VCaP (cell line): ENCODE measurements around the gene BLCAP.
"Not testable (repeated sequence)": the region's sequence is repeated elsewhere in the genome, so short reads cannot be mapped to it uniquely, and the experiment has no call there.

Experiments
- H3K27ac ChIP-seq: fragments of 450-650 bp; 2 replicates; pipeline ENCODE4 v1.5.1; 2017
- TF ChIP-seq, protein P1 (sequence below): fragments of 450-650 bp; conservative IDR thresholded peaks from 2 replicates; pipeline ENCODE4 v1.5.1; 2017; ENCODE audit warnings: mild to moderate bottlenecking, moderate library complexity

The BLCAP gene

DNA sequence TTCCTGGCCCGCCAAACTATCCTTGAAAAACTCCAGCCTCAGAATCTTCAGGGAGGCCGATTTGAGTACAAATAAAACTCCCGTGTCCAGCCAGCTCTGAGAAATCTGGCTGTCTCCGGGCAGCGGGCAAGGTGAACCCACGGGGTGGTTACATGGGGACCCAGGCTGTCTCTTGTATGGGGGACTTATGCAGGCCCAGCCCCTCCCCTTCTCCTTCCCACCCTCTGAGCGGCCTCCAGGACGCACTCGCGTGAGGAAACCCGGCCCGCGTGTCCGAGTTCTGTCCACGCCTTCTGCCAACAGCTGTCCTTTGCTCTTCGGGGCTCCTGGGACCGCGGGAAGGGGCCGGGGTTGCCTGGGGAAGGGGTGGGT, 36.3 kb upstream of the BLCAP start:
- H3K27ac ChIP-seq: peak overlapping the region; percentile 59; the same call in 1 of the 2 replicates
- TF ChIP-seq, protein P1, sequence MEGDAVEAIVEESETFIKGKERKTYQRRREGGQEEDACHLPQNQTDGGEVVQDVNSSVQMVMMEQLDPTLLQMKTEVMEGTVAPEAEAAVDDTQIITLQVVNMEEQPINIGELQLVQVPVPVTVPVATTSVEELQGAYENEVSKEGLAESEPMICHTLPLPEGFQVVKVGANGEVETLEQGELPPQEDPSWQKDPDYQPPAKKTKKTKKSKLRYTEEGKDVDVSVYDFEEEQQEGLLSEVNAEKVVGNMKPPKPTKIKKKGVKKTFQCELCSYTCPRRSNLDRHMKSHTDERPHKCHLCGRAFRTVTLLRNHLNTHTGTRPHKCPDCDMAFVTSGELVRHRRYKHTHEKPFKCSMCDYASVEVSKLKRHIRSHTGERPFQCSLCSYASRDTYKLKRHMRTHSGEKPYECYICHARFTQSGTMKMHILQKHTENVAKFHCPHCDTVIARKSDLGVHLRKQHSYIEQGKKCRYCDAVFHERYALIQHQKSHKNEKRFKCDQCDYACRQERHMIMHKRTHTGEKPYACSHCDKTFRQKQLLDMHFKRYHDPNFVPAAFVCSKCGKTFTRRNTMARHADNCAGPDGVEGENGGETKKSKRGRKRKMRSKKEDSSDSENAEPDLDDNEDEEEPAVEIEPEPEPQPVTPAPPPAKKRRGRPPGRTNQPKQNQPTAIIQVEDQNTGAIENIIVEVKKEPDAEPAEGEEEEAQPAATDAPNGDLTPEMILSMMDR: no peak

GRCh38 chr20:37562695-37563480, 35.2 kb upstream of the BLCAP start:
- TF ChIP-seq, protein P1: no peak
- H3K27ac ChIP-seq: no peak overlapping the region

DNA sequence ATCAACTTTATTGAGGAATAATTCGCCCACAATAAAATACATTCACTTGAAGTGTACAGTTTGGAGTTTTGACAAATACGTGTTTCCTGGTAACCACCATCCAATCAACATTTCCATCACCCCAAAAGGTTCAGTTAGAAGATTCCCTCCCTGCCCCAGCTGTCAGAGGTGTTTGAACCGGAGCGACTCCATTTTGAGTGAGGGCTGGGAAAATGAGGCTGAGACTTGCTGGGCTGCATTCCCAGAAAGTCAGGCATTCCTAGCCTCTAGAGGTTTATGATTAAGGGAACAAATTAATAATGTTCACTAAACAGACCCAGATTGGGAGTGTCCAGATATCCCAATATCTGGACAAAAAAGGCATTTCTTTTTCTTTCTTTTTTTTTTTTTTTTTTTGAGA, 33.0 kb upstream of the BLCAP start:
- H3K27ac ChIP-seq: no peak overlapping the region
- TF ChIP-seq, protein P1: no peak

- TF ChIP-seq, protein P1: no peak
- no peak overlapping the region for H3K27ac ChIP-seq
Measured at GRCh38 chr20:37559312-37560027, 31.8 kb upstream of the BLCAP start.

GRCh38 chr20:37558779-37559178, 31.1 kb upstream of the BLCAP start:
- TF ChIP-seq, protein P1: no peak
- H3K27ac ChIP-seq: no peak overlapping the region

DNA sequence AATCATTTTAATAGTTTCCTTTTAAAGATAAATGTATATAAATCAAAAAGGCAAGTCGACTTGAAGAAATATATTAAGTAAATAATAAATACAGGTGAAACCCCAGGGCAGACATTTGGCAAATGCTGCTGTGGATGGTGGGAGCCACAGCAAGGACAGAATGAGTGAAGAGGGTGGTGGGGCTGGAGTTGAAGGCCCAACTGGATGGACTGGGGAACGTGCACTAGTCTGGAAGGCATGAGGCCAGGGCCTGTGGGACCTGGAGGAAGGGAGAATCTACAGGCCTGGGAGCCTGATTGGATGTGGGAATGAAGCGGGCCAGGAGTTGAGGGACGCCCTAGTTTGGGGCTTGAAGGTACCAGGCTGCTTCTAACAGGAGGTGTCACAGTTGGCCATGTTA, 30.6 kb upstream of the BLCAP start:
- no peak overlapping the region for H3K27ac ChIP-seq
- TF ChIP-seq, protein P1: no peak

DNA sequence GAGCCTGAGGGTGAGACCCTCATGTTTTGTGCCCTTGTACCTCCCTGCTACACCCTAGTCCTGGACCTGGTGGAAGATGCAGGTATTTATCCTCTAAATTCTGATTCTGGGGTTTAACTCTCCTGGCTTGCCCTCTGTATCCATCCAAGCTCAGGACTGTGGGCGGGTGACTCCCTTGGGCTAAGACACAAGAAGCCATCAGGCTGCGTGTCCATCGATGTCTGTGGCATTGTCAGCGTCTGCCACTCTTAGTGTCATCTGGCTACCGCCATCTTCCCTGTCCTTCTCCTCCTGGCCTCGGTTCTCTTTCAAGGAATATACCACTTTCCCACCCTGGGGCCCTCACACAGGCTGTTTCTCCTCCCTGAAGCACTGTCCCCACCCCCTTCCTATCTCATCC, 28.9 kb upstream of the BLCAP start:
- H3K27ac ChIP-seq: no peak overlapping the region
- TF ChIP-seq, protein P1: no peak

DNA sequence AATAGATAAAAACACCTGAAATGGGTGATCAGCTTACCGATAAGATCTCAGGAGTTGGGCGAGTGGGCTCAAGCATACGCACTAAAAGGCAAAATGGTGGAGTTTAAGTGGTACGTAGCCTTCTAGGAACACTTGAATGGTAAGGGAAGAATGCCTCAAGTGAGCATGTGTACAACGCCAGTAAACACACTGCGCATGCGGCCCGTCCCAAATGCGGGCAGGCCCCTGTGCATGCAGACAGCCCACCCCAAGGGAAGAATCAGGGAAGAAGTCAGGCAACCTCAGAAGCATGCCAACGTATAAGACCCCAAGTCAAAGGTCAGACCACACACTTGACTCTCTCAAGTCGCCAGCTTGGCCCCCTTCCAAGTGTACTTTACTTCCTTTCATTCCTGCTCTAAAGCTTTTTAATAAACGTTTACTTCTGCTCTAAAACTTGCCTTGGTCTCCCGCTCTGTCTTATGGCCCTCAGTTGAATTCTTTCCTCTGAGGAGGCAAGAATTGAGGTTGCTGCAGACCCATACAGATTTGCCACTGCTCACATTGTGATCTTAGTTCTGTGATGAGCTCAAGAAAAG, 27.1 kb upstream of the BLCAP start:
- H3K27ac ChIP-seq: not testable (repeated sequence)
